SK-N-SH (cell line): Measurements from ENCODE around the gene PICALM. TPM values are rescaled to one million over a fixed set of nuclear protein-coding genes. Genes with fewer than 3 reads are reported as not detected.

Experiments used
- CTCF ChIA-PET: fragments of 300-600, 350-600 bp; formaldehyde crosslinking; extraction: SDS; loops from one replicate; lab custom pipeline; 2021; lab: Yijun Ruan, JAX
- POLR2A ChIA-PET: fragments of 350-600 bp; sonication (Branson Sonifier 250); formaldehyde crosslinking; extraction: SDS; loops from one replicate; lab custom pipeline; 2020; ENCODE audit warnings: antibody characterized with exemption, inconsistent platforms; lab: Yijun Ruan, JAX
- DNase-seq: peaks from one replicate; pipeline ENCODE4 v3.0.0; 2012
- H2AFZ ChIP-seq: fragments of 200-600 bp; sonication (generic); 2 replicates; pipeline ENCODE4 v1.8.1; 2016; ENCODE audit warnings: antibody characterized with exemption, mild to moderate bottlenecking, low read depth
- H3F3A ChIP-seq: fragments of 200-600 bp; sonication (generic); replicated peaks from 2 replicates; pipeline ENCODE3; 2016; ENCODE audit warnings: antibody characterized with exemption, mild to moderate bottlenecking; ENCODE audit not compliant: insufficient read depth
- H3K27ac ChIP-seq, 2 experiments: fragments of 200-500 bp in 1 of 2; fragments of 200-600 bp in 1 of 2; sonication (Bioruptor generic) in 1 of 2; sonication (generic), shearing (Covaris generic) in 1 of 2; 2 replicates each; pipeline versions ENCODE4 v1.5.1 to v1.6.1; 2014 to 2016; ENCODE audit warnings: low read depth in 2 of 2, inconsistent platforms in 1 of 2, low read length in 1 of 2, mild to moderate bottlenecking in 1 of 2, mixed read lengths in 1 of 2
- H3K27me3 ChIP-seq: fragments of 200-600 bp; sonication (generic), shearing (Covaris generic); 2 replicates; pipeline ENCODE4 v1.6.1; 2016; ENCODE audit warnings: mixed run types; ENCODE audit not compliant: insufficient read depth
- H3K36me3 ChIP-seq, 2 experiments: fragments of 200-500 bp in 1 of 2; fragments of 200-600 bp in 1 of 2; sonication (Bioruptor generic) in 1 of 2; sonication (generic) in 1 of 2; replicated peaks in 1 of 2; 2 replicates each; pipeline versions ENCODE3 to v1.5.1; 2014 to 2016; ENCODE audit warnings: low read length in 1 of 2, mild to moderate bottlenecking in 1 of 2; ENCODE audit not compliant: insufficient read depth in 2 of 2, control insufficient read depth in 1 of 2
- H3K4me1 ChIP-seq, 2 experiments: fragments of 200-500 bp in 1 of 2; fragments of 200-600 bp in 1 of 2; sonication (Bioruptor generic) in 1 of 2; sonication (generic), shearing (Covaris generic) in 1 of 2; 2 replicates each; pipeline versions ENCODE4 v1.5.1 to v1.6.1; 2014 to 2016; ENCODE audit warnings: low read depth in 1 of 2, low read length in 1 of 2, mixed run types in 1 of 2; ENCODE audit not compliant: insufficient read depth in 2 of 2, control insufficient read depth in 1 of 2
- H3K4me2 ChIP-seq: fragments of 200-600 bp; sonication (generic), shearing (Covaris generic); 2 replicates; pipeline ENCODE4 v1.6.1; 2017; ENCODE audit warnings: mixed run types
- H3K4me3 ChIP-seq, 2 experiments: fragments of 200-500 bp in 1 of 2; fragments of 200-600 bp in 1 of 2; sonication (Bioruptor generic) in 1 of 2; sonication (generic), shearing (Covaris generic) in 1 of 2; 2 replicates each; pipeline versions ENCODE4 v1.5.1 to v1.8.1; 2014 to 2016; ENCODE audit warnings: low read depth in 2 of 2, inconsistent platforms in 1 of 2, low read length in 1 of 2, mild to moderate bottlenecking in 1 of 2, mixed read lengths in 1 of 2, moderate library complexity in 1 of 2
- H3K79me2 ChIP-seq: fragments of 200-600 bp; sonication (generic); 2 replicates; pipeline ENCODE4 v1.8.1; 2017; ENCODE audit warnings: mild to moderate bottlenecking; ENCODE audit not compliant: insufficient read depth
- H3K9ac ChIP-seq: fragments of 200-600 bp; sonication (generic); 2 replicates; pipeline ENCODE4 v1.6.1; 2017; ENCODE audit warnings: mixed run types
- H3K9me2 ChIP-seq: fragments of 200-600 bp; sonication (generic); 2 replicates; pipeline ENCODE4 v1.6.1; 2017; ENCODE audit warnings: mixed run types
- H3K9me3 ChIP-seq: fragments of 200-600 bp; sonication (generic); 2 replicates; pipeline ENCODE4 v1.6.1; 2017; ENCODE audit warnings: mixed run types, mild to moderate bottlenecking, moderate library complexity
- H4K20me1 ChIP-seq: fragments of 200-600 bp; sonication (generic); 2 replicates; pipeline ENCODE4 v1.6.1; 2017; ENCODE audit warnings: mild to moderate bottlenecking, mixed run types; ENCODE audit not compliant: insufficient read depth
- ELF1 ChIP-seq: IDR thresholded peaks from 2 replicates; pipeline ENCODE4 v1.4.0; 2012
- EP300 ChIP-seq, 2 experiments: IDR thresholded peaks; 2 replicates each; pipeline versions ENCODE4 v1.4.0 to v1.6.1; 2012; ENCODE audit warnings: borderline replicate concordance in 1 of 2, low read depth in 1 of 2, low read length in 1 of 2
- FOSL2 ChIP-seq: IDR thresholded peaks from 2 replicates; pipeline ENCODE4 v1.4.0; 2012; ENCODE audit warnings: low read depth, mild to moderate bottlenecking, moderate library complexity, borderline replicate concordance
- FOXJ3 ChIP-seq: sonication (generic); formaldehyde crosslinking; IDR thresholded peaks from 2 replicates; pipeline ENCODE4 v1.5.1; 2020; ENCODE audit warnings: mild to moderate bottlenecking, missing genetic modification reagents
- GABPA ChIP-seq: IDR thresholded peaks from 2 replicates; pipeline ENCODE4 v1.4.0; 2012; ENCODE audit warnings: low read depth, mild to moderate bottlenecking
- GATA2 ChIP-seq: sonication (generic); formaldehyde crosslinking; IDR thresholded peaks from 2 replicates; pipeline ENCODE4 v1.5.0; 2020; ENCODE audit warnings: mild to moderate bottlenecking, missing genetic modification reagents
- JUND ChIP-seq: IDR thresholded peaks from 2 replicates; pipeline ENCODE4 v1.4.0; 2012
- MEF2A ChIP-seq: IDR thresholded peaks from 2 replicates; pipeline ENCODE4 v1.4.0; 2012; ENCODE audit warnings: low read depth, borderline replicate concordance
- NRF1 ChIP-seq: IDR thresholded peaks from 2 replicates; pipeline ENCODE4 v1.6.1; 2012; ENCODE audit warnings: low read depth, mild to moderate bottlenecking, low read length
- RFX5 ChIP-seq: IDR thresholded peaks from 2 replicates; pipeline ENCODE4 v1.6.1; 2012; ENCODE audit warnings: mild to moderate bottlenecking, improper control_type of control experiment, low read length
- RXRA ChIP-seq: IDR thresholded peaks from 2 replicates; pipeline ENCODE4 v1.4.0; 2012; ENCODE audit warnings: low read depth, mild to moderate bottlenecking, borderline replicate concordance
- SIN3A ChIP-seq: IDR thresholded peaks from 2 replicates; pipeline ENCODE4 v1.6.1; 2012; ENCODE audit warnings: low read depth, mild to moderate bottlenecking, low read length, moderate library complexity, borderline replicate concordance
- TCF12 ChIP-seq: IDR thresholded peaks from 2 replicates; pipeline ENCODE4 v1.4.0; 2012
- USF1 ChIP-seq: IDR thresholded peaks from 2 replicates; pipeline ENCODE4 v1.4.0; 2012; ENCODE audit warnings: low read depth, borderline replicate concordance
- YY1 ChIP-seq: IDR thresholded peaks from 2 replicates; pipeline ENCODE4 v1.4.0; 2012; ENCODE audit warnings: low read depth, mild to moderate bottlenecking
- WGBS: methylation state at CpG from one replicate; pipeline ENCODE4 v1.1.6; 2017; ENCODE audit warnings: low lambda C conversion rate; 5-methylcytosine and 5-hydroxymethylcytosine counted together
- polyA plus RNA-seq, 3 experiments: library from polyadenylated mRNA; depleted of rRNA; stranded (reverse); fragments of >200 nt; gene quantifications; 2 replicates each; pipeline ENCODE4 v1.2.3, GENCODE V29; 2012
- TF ChIP-seq, protein P1 (sequence below): IDR thresholded peaks from 2 replicates; pipeline ENCODE4 v1.6.1; 2012; ENCODE audit warnings: mild to moderate bottlenecking, low read depth, low read length, moderate library complexity

The PICALM gene
- polyA plus RNA-seq, 1 of the 3 experiments (the other 2 are of a cell fraction), result 103 TPM

GRCh38 chr11:86097980-86098379 is 29.1 kb upstream of the PICALM start:
- DNase-seq, result no peak
- Histone ChIP-seq H3K4me2 (no peak overlapping the region), H3K9ac (no peak overlapping the region), H2AFZ (no peak overlapping the region)
- POLR2A ChIA-PET, result no interaction called here
- TF ChIP-seq TCF12 (no peak), JUND (no peak), MEF2A (no peak), SIN3A (no peak), USF1 (no peak), EP300 (IDR thresholded peaks at IDR 0.05; ENCODE audit: borderline replicate concordance in 1 of 2, low read depth in 1 of 2, low read length in 1 of 2) (no peak), ELF1 (no peak), FOXJ3 (CRISPR knock-in tag) (no peak)
- TF ChIP-seq, all 33 proteins: peak for 0
- Histone ChIP-seq H3K9me2 (no peaks in the 10 kb centered on the region), H3K27me3 (no peaks in the 10 kb centered on the region), H3K9me3 (no peaks in the 10 kb centered on the region), H3K27ac (no peak overlapping the region), H3K4me3 (no peak overlapping the region), H4K20me1 (no peaks in the 10 kb centered on the region), H3K36me3 (no peaks in the 10 kb centered on the region), H3K79me2 (no peaks in the 10 kb centered on the region), H3F3A (peaks cover 17% of the 10 kb centered on the region), H3K4me1 (peaks cover 3 to 4% of the 10 kb centered on the region in 2 experiments; a peak in 2 of 4 replicates)
- 89% methylated on average over 1 of the region's 1 CpG for WGBS
- CTCF ChIA-PET, result no interaction called here

DNA sequence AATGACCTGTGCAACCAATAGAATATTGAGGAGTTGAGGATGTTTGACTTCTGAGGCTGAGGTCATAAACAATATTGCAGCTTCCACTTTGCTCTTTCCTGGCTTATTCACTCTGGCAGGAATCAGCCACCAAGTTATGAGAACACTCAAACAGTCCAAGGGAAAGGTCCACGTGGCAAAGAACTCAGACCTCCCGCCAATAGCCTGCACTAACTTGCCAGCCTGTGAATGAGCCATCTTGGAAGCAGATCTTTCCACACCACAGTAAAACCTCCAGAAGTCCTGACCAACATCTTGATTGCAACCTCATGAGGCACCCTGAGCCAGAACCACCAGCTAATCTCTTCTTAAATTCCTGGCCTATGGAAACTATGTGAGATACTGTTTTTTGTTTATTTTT is 22.7 kb upstream of the PICALM start:
- no peak overlapping the region for H3K4me3 ChIP-seq
- TF ChIP-seq EP300 (IDR thresholded peaks at IDR 0.05; ENCODE audit: borderline replicate concordance in 1 of 2, low read depth in 1 of 2, low read length in 1 of 2), result no peak
- TF ChIP-seq RXRA, result no peak
- no peak for TF ChIP-seq GABPA
- no peak for TF ChIP-seq FOXJ3 (CRISPR knock-in tag)
- TF ChIP-seq YY1, result no peak
- TF ChIP-seq RFX5, result no peak
- no peak for TF ChIP-seq FOSL2
- TF ChIP-seq GATA2 (CRISPR knock-in tag), result no peak
- TF ChIP-seq, protein P1, sequence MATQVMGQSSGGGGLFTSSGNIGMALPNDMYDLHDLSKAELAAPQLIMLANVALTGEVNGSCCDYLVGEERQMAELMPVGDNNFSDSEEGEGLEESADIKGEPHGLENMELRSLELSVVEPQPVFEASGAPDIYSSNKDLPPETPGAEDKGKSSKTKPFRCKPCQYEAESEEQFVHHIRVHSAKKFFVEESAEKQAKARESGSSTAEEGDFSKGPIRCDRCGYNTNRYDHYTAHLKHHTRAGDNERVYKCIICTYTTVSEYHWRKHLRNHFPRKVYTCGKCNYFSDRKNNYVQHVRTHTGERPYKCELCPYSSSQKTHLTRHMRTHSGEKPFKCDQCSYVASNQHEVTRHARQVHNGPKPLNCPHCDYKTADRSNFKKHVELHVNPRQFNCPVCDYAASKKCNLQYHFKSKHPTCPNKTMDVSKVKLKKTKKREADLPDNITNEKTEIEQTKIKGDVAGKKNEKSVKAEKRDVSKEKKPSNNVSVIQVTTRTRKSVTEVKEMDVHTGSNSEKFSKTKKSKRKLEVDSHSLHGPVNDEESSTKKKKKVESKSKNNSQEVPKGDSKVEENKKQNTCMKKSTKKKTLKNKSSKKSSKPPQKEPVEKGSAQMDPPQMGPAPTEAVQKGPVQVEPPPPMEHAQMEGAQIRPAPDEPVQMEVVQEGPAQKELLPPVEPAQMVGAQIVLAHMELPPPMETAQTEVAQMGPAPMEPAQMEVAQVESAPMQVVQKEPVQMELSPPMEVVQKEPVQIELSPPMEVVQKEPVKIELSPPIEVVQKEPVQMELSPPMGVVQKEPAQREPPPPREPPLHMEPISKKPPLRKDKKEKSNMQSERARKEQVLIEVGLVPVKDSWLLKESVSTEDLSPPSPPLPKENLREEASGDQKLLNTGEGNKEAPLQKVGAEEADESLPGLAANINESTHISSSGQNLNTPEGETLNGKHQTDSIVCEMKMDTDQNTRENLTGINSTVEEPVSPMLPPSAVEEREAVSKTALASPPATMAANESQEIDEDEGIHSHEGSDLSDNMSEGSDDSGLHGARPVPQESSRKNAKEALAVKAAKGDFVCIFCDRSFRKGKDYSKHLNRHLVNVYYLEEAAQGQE, result no peak
- no peak for TF ChIP-seq SIN3A
- TF ChIP-seq NRF1, result no peak
- H3K27ac ChIP-seq, result no peak overlapping the region
- H3K9ac ChIP-seq, result no peak overlapping the region
- no peaks in the 10 kb centered on the region for H3K79me2 ChIP-seq
- CTCF ChIA-PET, result no interaction called here
- no peaks in the 10 kb centered on the region for H3K27me3 ChIP-seq
- POLR2A ChIA-PET, result no interaction called here
- H3K36me3 ChIP-seq, result no peaks in the 10 kb centered on the region
- no peaks in the 10 kb centered on the region for H3K9me3 ChIP-seq
- peaks cover 13% of the 10 kb centered on the region for H3F3A ChIP-seq
- no peak overlapping the region for H3K4me2 ChIP-seq
- H2AFZ ChIP-seq, result no peak overlapping the region; the same call in 1 of the 2 replicates
- WGBS, result 70% methylated on average over 2 of the region's 2 CpGs
- H4K20me1 ChIP-seq, result no peaks in the 10 kb centered on the region
- no peak for DNase-seq
- H3K4me1 ChIP-seq, result peaks cover 3% of the 10 kb centered on the region in 2 experiments; a peak in 2 of 4 replicates
- no peaks in the 10 kb centered on the region for H3K9me2 ChIP-seq
